ENCODE data around the gene RTP5. TPM values are rescaled to one million over a fixed set of nuclear protein-coding genes. Genes with fewer than 3 reads are reported as not detected.
"Not testable (repeated sequence)": the region's sequence is repeated elsewhere in the genome, so short reads cannot be mapped to it uniquely, and the experiment has no call there.

The RTP5 gene
- total RNA-seq, 1 experiment from 2014 or later, result not detected

DNA sequence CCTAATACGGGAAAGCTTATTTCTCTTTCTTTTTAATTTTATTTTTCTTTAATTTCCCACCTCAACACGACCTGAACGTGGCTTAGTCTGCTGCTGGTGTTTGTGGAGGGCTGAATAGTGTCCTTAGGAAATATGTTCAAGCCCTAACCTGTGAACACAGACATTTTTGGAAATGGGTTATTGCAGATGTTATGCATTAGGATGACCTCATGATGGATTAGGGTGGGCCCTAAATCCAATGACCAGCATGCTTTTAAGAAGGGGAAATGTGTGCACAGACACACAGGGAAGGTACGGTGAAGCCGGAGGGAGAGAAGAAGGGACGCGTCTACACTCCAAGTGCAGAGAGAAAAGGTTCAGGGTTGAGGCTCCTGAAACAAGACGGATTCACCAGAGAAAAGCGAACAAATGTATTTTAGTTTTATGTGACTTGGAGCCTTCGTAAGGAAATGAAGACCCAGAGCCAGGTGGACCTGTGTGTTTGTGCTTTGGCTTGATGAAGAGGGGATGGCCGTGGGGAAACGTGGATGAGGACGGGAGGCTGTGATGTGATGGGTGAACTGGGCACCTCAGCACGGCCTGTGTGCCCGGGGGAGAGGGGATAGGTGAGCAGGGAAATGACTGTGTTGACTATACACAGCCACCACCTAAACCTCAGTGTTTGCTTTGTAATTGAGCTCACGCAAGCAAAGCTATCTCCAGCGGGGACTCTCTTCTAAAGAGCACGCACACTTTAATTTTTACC lies 37.5 kb downstream of the RTP5 start:
- Histone ChIP-seq H3K4me3 (no peak overlapping the region), H3K9me3 (replicated peaks) (no peaks in the 10 kb centered on the region), H3K36me3 (no peaks in the 10 kb centered on the region), H3K4me1 (replicated peaks) (no peaks in the 10 kb centered on the region), H3K27me3 (replicated peaks) (peaks cover 10% of the 10 kb centered on the region; the same call in 1 of the 2 replicates), H3K27ac (no peak overlapping the region)
- no peak for DNase-seq (ENCODE audit: low read depth in 1 of 2, low spot score in 2 of 2)

DNA sequence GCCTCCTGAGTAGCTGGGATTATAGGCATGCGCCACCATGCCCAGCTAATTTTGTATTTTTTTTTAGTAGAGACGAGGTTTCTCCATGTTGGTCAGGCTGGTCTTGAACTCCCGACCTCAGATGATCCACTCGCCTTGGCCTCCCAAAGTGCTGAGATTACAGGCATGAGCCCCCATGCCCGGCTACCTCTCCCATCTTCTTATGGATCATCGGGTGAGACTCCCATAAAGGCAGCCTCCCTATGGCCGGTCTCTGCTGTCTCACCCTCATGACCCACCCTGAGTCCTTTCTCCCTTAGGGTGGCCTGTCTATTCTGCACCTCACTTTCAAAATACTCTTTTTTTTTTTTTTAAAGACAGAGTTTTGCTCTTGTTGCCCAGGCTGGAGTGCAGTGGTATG lies 38.3 kb downstream of the RTP5 start:
- not testable (repeated sequence) for DNase-seq (ENCODE audit: low read depth in 1 of 2, low spot score in 2 of 2); H3K27ac ChIP-seq; H3K9me3 ChIP-seq (replicated peaks); H3K27me3 ChIP-seq (replicated peaks); H3K36me3 ChIP-seq; H3K4me1 ChIP-seq (replicated peaks); H3K4me3 ChIP-seq

DNA sequence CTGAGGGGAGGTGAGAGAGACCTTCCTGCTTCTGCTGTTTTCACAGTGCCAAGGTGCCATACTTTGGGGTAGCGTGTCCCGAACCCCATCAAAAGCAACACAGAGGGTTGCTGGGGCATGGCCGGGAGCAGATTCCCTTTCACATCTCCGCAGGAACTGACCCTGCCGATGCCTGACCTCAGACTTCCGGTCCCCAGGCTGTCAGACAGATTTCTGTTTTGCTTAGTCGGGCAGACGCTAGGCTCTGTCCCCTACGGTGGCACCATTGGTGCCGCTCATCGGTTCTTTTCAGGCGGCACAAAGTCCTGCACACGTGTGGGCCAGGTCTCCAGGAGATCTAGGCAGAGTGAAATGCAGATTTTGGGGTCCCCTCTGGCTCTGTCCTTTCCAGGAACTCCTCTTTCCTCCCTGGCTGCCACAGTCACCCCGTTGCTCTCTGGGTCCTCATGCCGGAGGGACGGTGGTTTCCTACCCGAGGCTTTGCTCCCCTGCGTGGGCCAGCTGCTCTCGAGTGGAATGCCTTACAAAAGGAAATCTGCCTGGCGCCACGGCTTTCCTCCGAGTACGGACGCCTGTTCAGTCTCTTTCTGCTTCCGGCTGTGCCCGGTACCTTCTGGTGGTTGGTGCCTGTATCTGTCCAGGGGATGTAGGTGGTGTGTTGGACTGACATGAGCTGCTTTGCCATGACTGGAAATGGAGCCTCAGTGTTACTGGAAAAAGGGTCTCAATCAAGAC lies 39.3 kb downstream of the RTP5 start:
- H3K36me3 ChIP-seq, result no peaks in the 10 kb centered on the region
- no peaks in the 10 kb centered on the region for H3K4me1 ChIP-seq (replicated peaks)
- peaks cover 8% of the 10 kb centered on the region; the same call in 1 of the 2 replicates for H3K27me3 ChIP-seq (replicated peaks)
- H3K27ac ChIP-seq, result no peak overlapping the region
- no peaks in the 10 kb centered on the region for H3K9me3 ChIP-seq (replicated peaks)
- H3K4me3 ChIP-seq, result no peak overlapping the region
- DNase-seq (ENCODE audit: low read depth in 1 of 2, low spot score in 2 of 2), result no peak

DNA sequence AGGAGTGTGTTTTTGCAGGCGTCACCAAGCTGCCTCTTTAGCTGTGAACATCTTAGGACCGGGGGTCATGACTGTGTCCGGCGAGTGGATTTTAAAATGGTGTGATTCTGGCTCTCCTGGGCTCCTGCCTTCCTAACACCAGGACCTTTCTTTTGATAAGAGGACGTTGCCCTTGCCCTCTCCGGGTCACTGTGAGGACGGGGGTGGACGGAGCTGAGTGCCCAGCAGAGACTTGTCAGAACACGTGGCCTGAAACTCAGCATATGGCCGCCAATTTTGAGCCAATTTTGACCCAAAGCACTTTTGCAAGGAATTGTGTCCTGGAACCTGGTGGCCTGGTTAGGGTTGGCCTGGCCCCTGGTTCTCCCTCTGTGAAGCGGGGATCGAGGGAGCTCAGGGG lies 40.2 kb downstream of the RTP5 start:
- H3K27ac ChIP-seq, result no peak overlapping the region
- H3K27me3 ChIP-seq (replicated peaks), result peaks cover 8% of the 10 kb centered on the region; the same call in 1 of the 2 replicates
- H3K9me3 ChIP-seq (replicated peaks), result no peaks in the 10 kb centered on the region; the same call in 1 of the 2 replicates
- no peak overlapping the region for H3K4me3 ChIP-seq
- H3K4me1 ChIP-seq (replicated peaks), result no peaks in the 10 kb centered on the region
- no peaks in the 10 kb centered on the region for H3K36me3 ChIP-seq
- DNase-seq (ENCODE audit: low read depth in 1 of 2, low spot score in 2 of 2), result no peak

DNA sequence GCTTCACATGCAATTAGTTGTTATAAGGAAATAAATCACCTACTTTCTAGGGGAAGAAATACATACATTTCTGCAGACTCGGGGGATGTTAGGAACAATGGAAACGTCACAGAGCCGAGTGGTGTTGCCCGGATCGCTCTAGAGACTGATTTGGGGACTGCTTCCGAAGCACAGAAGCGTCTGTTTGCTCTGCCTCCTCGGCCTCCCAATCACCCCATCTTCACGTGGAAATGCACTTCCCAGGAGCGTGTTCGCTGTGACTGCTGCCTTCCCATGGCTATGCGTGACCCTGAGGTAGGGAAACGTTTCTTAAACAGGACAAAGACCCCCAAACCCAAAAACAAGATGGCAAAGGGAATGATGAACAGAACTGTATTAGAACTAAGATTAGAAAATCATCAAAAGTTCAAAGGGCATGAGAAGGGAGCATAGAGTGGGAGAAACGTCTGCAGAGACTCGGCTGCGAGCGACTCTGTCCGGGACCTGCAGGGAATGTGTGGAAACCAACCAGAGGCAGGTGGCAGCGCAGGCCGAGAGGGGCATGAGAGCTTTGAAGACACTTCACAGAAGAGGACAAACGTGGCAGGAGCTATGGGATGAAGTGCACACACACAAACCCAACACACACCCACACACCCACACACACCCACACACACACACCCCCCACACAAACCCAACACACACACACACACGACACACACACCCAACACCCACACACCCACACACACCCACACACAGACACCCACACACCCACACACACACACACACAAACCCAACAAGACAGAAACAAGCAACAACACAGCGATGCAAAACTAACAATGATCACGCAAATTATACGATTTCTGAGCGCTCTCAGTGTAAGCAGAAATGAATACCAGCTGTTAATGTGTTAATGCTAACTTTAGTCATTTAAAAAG lies 41.3 kb downstream of the RTP5 start:
- Histone ChIP-seq H3K27ac (no peak overlapping the region), H3K4me3 (no peak overlapping the region), H3K36me3 (no peaks in the 10 kb centered on the region), H3K9me3 (replicated peaks) (no peaks in the 10 kb centered on the region; the same call in 1 of the 2 replicates), H3K27me3 (replicated peaks) (peaks cover 8% of the 10 kb centered on the region), H3K4me1 (replicated peaks) (no peaks in the 10 kb centered on the region)
- DNase-seq (ENCODE audit: low read depth in 1 of 2, low spot score in 2 of 2), result no peak

DNA sequence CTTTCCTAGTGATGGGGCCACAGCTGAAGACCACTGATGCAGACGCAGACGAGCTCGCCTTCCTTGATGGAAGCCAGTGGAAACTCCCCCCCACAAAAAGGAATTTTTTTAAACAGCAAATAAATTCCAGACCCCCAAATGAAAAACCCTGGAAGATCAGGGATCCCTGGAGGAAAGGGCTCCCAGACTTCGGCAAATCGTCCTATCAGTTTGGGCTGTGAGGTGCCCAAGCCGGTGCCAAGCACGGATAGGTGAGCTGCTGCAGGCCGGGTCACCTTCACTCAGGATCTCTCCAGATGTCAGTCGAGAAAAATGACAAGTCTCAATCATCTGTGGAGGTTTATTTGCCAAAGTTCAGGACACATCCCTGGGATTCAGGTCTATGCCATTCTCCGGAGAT lies 42.0 kb downstream of the RTP5 start:
- no peaks in the 10 kb centered on the region for H3K4me1 ChIP-seq (replicated peaks)
- no peak for DNase-seq (ENCODE audit: low read depth in 1 of 2, low spot score in 2 of 2)
- no peak overlapping the region for H3K27ac ChIP-seq
- H3K27me3 ChIP-seq (replicated peaks), result peaks cover 8% of the 10 kb centered on the region
- H3K36me3 ChIP-seq, result no peaks in the 10 kb centered on the region
- no peak overlapping the region for H3K4me3 ChIP-seq
- H3K9me3 ChIP-seq (replicated peaks), result no peaks in the 10 kb centered on the region; the same call in 1 of the 2 replicates

DNA sequence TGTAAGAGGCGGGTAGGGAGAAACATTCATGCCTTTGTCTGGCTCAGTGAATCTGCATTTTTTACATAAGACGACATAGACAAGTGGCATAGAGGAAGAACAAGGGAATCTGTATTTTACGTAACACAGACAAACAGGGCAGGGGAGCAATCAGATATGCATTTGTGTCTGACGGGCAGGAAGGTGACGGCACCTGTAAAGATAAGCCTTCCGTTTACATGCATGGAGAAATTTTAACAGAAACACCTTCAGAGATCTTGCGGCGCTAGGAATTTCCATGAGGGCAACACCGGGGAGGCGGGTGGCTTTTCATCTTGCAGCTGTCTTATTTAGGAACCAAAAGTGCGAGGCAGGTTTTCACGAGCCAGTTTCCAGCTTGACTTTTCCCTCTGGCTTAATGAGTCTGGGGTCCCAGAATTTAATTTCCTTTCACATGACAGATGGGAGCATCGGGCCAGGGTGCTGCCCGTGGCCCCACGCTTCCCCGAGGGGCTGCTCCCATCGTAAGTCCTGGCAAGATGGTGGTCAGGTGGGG lies 42.6 kb downstream of the RTP5 start:
- no peaks in the 10 kb centered on the region for H3K36me3 ChIP-seq
- peaks cover 5% of the 10 kb centered on the region; the same call in 1 of the 2 replicates for H3K27me3 ChIP-seq (replicated peaks)
- DNase-seq (ENCODE audit: low read depth in 1 of 2, low spot score in 2 of 2), result no peak
- no peaks in the 10 kb centered on the region for H3K4me1 ChIP-seq (replicated peaks)
- H3K4me3 ChIP-seq, result no peak overlapping the region
- no peaks in the 10 kb centered on the region; the same call in 1 of the 2 replicates for H3K9me3 ChIP-seq (replicated peaks)
- H3K27ac ChIP-seq, result no peak overlapping the region

DNA sequence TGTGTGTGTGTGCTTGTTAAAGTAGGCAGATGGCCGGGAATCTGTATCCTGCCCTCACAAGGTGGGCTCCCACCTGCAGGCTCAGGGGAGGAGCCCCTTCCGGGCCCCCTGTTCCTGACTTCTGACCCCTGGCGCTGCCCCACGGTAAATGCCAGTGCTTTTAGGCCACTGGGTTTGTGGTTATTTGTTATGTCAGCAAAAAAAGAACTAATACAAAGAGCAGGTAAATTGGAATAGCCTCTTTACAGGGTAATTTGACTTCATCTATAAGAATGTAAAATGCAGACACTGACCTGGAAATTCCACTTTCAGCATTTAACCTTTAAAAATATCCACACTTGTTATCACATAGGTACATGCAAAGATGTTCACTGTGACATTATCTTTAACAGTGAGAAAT lies 44.2 kb downstream of the RTP5 start:
- no peaks in the 10 kb centered on the region; the same call in 1 of the 2 replicates for H3K9me3 ChIP-seq (replicated peaks)
- H3K27me3 ChIP-seq (replicated peaks), result peaks cover 8% of the 10 kb centered on the region; the same call in 1 of the 2 replicates
- no peaks in the 10 kb centered on the region for H3K36me3 ChIP-seq
- DNase-seq (ENCODE audit: low read depth in 1 of 2, low spot score in 2 of 2), result no peak
- H3K27ac ChIP-seq, result no peak overlapping the region
- no peaks in the 10 kb centered on the region for H3K4me1 ChIP-seq (replicated peaks)
- no peak overlapping the region for H3K4me3 ChIP-seq

DNA sequence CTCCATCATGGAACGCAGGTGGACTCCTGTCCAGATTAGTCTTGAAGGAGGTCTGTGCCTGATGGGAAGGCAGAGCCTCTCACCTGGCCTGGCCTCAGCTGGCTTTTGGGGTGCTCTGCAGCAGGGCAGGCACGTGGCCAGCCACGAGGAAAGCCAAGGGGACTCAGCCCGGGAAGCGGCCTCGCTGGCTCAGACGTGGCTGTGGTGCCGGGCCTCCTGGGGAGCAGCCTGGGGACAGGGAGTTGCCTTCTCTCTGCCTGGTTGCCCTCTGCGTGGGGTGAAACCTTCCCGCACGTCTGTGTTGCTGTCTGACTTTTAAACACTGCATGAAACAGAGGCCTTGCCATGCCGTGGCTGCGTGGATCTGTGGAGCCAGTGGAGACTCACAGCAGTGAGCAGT lies 45.0 kb downstream of the RTP5 start:
- DNase-seq (ENCODE audit: low read depth in 1 of 2, low spot score in 2 of 2), result no peak
- H3K4me3 ChIP-seq, result no peak overlapping the region
- H3K4me1 ChIP-seq (replicated peaks), result no peaks in the 10 kb centered on the region
- no peak overlapping the region for H3K27ac ChIP-seq
- H3K9me3 ChIP-seq (replicated peaks), result no peaks in the 10 kb centered on the region; the same call in 1 of the 2 replicates
- H3K27me3 ChIP-seq (replicated peaks), result peaks cover 8% of the 10 kb centered on the region; the same call in 1 of the 2 replicates
- no peaks in the 10 kb centered on the region for H3K36me3 ChIP-seq

DNA sequence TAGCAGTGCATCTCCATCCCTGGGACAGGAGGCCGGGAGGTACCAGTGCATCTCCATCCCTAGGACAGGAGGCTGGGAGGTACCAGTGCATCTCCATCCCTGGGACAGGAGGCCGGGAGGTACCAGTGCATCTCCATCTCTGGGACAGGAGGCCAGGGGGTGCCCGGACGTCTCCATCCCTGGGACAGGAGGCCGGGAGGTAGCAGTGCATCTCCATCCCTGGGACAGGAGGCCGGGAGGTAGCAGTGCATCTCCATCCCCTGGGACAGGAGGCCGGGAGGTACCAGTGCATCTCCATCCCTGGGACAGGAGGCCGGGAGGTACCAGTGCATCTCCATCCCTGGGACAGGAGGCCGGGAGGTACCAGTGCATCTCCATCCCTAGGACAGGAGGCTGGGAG lies 52.1 kb downstream of the RTP5 start:
- H3K36me3 ChIP-seq; DNase-seq (ENCODE audit: low read depth in 1 of 2, low spot score in 2 of 2); H3K4me3 ChIP-seq; H3K4me1 ChIP-seq (replicated peaks); H3K27ac ChIP-seq; H3K9me3 ChIP-seq (replicated peaks): not testable (repeated sequence)
- peaks cover 39% of the 10 kb centered on the region for H3K27me3 ChIP-seq (replicated peaks)

DNA sequence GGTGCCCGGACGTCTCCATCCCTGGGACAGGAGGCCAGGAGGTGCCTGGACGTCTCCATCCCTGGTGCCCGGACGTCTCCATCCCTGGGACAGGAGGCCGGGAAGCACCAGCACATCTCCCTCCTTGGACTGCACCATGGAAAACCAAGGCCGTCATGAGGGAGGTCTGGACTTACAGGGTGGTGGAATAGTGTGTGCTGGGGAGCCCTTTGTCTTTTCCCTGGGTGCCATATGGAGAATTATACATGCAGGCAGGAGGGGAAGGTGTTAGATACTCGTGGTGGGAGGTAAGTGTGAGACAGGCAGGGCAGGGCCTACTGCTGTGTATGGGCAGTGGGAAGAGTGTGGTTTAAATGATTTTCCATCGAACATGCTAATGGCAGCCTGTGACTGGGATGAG lies 52.9 kb downstream of the RTP5 start:
- no peaks in the 10 kb centered on the region for H3K36me3 ChIP-seq
- no peaks in the 10 kb centered on the region for H3K9me3 ChIP-seq (replicated peaks)
- H3K27ac ChIP-seq, result no peak overlapping the region
- H3K4me3 ChIP-seq, result no peak overlapping the region
- no peak for DNase-seq (ENCODE audit: low read depth in 1 of 2, low spot score in 2 of 2)
- peaks cover 46% of the 10 kb centered on the region for H3K27me3 ChIP-seq (replicated peaks)
- no peaks in the 10 kb centered on the region for H3K4me1 ChIP-seq (replicated peaks)

DNA sequence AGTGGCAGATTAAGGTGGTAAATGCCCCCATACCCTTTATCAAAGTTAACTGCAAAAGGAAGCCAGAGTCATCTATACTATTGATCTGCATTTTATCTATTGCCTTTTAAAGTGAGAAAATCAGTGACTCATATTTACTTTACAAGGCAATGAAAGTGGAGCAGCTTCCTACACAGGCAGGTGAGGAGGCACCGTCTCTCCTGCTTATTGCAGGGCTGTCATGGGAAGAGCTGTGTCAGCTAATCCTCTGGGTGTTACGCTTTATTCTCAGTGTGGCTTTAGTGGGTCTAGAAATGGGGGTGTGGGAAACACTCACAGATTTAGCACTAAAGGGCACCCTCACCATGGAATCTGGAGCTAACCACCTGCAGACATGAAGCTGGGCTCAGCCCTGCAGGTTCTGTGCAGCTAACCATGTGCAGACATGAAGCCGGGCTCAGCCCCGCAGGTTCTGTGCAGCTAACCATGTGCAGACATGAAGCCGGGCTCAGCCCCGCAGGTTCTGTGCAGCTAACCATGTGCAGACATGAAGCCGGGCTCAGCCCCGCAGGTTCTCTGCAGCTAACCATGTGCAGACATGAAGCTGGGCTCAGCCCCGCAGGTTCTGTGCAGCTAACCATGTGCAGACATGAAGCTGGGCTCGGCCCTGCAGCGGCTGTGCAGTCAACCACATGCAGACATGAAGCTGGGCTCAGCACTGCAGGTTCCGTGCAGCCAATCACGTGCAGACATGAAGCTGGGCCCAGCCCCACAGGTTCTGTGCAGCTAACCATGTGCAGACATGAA lies 53.5 kb downstream of the RTP5 start:
- H3K9me3 ChIP-seq (replicated peaks); DNase-seq (ENCODE audit: low read depth in 1 of 2, low spot score in 2 of 2); H3K36me3 ChIP-seq; H3K4me1 ChIP-seq (replicated peaks); H3K4me3 ChIP-seq; H3K27ac ChIP-seq: not testable (repeated sequence)
- peaks cover 43% of the 10 kb centered on the region for H3K27me3 ChIP-seq (replicated peaks)

All from SJSA1 (cell line).